ENCODE measurements around the gene CKM.

CKM gene

GRCh38 chr19:45322744-45323281 lies at the start of gene CKM:
Gene CKM (minus strand): TSS chr19:45322875. CDS start chr19:45319713, 3,162 bp downstream.
- DNase-seq (ENCODE audit: low read depth in 2 of 2): no peak

- peak; percentile 98 to 99 for DNase-seq (ENCODE audit: low read depth in 2 of 2)
These were observed 47.9 kb upstream of the CKM start, which contains the start of gene ERCC2 for GRCh38 chr19:45370410-45371204. Gene ERCC2 (minus strand): TSS chr19:45370573. CDS start chr19:45370540, 33 bp downstream.

- no peak for DNase-seq (ENCODE audit: low read depth in 2 of 2)
These were observed 46.2 kb upstream of the CKM start for GRCh38 chr19:45368737-45369340.

GRCh38 chr19:45368127-45368526 lies 45.5 kb upstream of the CKM start:
- DNase-seq (ENCODE audit: low read depth in 2 of 2): no peak

GRCh38 chr19:45364696-45365095 lies 42.0 kb upstream of the CKM start:
- no peak for DNase-seq (ENCODE audit: low read depth in 2 of 2)

GRCh38 chr19:45363861-45364459 lies 41.3 kb upstream of the CKM start:
- DNase-seq (ENCODE audit: low read depth in 2 of 2): no peak

GRCh38 chr19:45362291-45362690 lies 39.6 kb upstream of the CKM start:
- DNase-seq (ENCODE audit: low read depth in 2 of 2): no peak

- no peak for DNase-seq (ENCODE audit: low read depth in 2 of 2)
These were observed 38.9 kb upstream of the CKM start for GRCh38 chr19:45361608-45362007.

- DNase-seq (ENCODE audit: low read depth in 2 of 2): no peak
These were observed 35.6 kb upstream of the CKM start for GRCh38 chr19:45358213-45358792.

GRCh38 chr19:45357445-45357783 lies 34.7 kb upstream of the CKM start:
- DNase-seq (ENCODE audit: low read depth in 2 of 2): no peak

- no peak for DNase-seq (ENCODE audit: low read depth in 2 of 2)
These were observed 34.2 kb upstream of the CKM start for GRCh38 chr19:45356760-45357444.

GRCh38 chr19:45355910-45356309 lies 33.2 kb upstream of the CKM start:
- DNase-seq (ENCODE audit: low read depth in 2 of 2): no peak

- no peak for DNase-seq (ENCODE audit: low read depth in 2 of 2)
These were observed 32.7 kb upstream of the CKM start for GRCh38 chr19:45355402-45355801.

- DNase-seq (ENCODE audit: low read depth in 2 of 2): no peak
These were observed 31.7 kb upstream of the CKM start for GRCh38 chr19:45354241-45354842.

GRCh38 chr19:45352914-45353796 lies 30.5 kb upstream of the CKM start:
- no peak for DNase-seq (ENCODE audit: low read depth in 2 of 2)

- no peak for DNase-seq (ENCODE audit: low read depth in 2 of 2)
These were observed 29.8 kb upstream of the CKM start for GRCh38 chr19:45352471-45352870.

GRCh38 chr19:45352062-45352461 lies 29.4 kb upstream of the CKM start:
- no peak for DNase-seq (ENCODE audit: low read depth in 2 of 2)

- DNase-seq (ENCODE audit: low read depth in 2 of 2): no peak
These were observed 28.8 kb upstream of the CKM start for GRCh38 chr19:45351401-45351952.

- DNase-seq (ENCODE audit: low read depth in 2 of 2): no peak
These were observed 27.9 kb upstream of the CKM start for GRCh38 chr19:45350477-45351058.

Measured in stimulated activated CD8-positive, alpha-beta memory T cell treated with anti-CD3 and anti-CD28 coated beads, Interleukin-15, amount 100 ng/mL, for 48 hours (primary cell).